Measurements from ENCODE around the gene PRG3.

The PRG3 gene

GRCh38 chr11:57391539-57391938, 10.6 kb upstream of the PRG3 start:
- in situ Hi-C loops (cut with HindIII; ENCODE audit: low sequenced_read_pairs), result no loop called here

- in situ Hi-C loops (cut with HindIII; ENCODE audit: low sequenced_read_pairs), result no loop called here
These were observed 10.2 kb upstream of the PRG3 start for GRCh38 chr11:57391111-57391510.

DNA sequence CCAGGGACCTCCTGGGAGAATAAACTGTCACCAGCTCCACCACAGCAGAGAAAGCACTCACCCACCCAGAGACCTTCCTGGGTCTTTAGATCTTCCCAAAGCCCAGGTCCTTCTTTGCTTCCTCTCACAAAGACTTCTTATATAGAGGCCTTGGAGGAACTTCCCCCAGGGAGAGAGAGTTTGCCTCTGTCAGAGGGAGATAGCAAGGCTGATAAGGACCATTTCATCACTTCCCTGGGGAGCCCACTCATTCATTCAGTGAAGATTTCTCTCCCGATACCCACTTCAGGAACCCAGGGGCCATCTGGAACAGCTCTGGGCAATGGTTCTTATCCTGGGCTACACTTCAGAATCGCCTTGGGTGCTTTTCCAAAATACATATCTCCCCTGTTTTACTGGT, 9.6 kb upstream of the PRG3 start, which contains the start of gene PRG2:
PRG2 (minus strand) TSS at position 116 of the 400 bp plus-strand sequence. CDS start 706 bp downstream, outside the sequence.
- in situ Hi-C loops (cut with HindIII; ENCODE audit: low sequenced_read_pairs), result no loop called here

DNA sequence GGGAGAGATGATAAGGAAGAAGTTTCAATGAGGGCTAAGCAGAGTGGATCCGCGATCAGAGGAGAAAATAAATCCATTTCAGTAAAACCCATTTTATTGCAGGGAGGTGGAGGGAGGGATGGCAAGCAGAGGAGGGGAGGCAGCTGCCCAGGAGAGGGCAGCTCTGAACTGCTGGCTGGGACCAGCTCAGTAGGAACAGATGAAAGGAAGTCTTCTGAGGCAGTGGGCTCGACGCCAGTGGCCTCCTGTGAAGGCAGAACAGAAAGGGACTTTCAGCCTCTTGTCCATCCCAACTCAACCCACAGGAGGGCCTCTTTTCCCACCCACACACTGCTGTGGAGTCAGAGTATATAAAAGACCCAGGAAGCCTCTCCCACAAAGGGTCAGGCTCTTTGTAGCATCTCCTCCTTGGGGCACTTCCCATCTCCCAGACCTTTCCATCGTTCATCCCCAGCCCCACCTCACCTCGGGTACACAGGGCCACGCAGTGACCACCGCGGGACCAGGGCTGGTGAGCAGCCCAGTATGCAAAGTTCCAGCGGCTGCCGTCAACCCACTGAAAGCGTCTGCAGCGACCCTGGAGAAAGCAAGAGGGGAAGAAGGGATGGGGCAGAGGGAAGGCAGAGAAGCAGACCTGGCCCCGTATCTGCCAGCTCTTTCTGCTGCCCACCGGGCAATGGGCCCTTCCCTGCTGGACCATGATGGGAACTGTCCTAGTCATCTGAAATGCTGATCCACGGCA, 6.5 kb upstream of the PRG3 start:
- in situ Hi-C loops (cut with HindIII; ENCODE audit: low sequenced_read_pairs), result no loop called here

- in situ Hi-C loops (cut with HindIII; ENCODE audit: low sequenced_read_pairs), result no loop called here
These were observed 5.4 kb upstream of the PRG3 start for GRCh38 chr11:57386178-57386940.

DNA sequence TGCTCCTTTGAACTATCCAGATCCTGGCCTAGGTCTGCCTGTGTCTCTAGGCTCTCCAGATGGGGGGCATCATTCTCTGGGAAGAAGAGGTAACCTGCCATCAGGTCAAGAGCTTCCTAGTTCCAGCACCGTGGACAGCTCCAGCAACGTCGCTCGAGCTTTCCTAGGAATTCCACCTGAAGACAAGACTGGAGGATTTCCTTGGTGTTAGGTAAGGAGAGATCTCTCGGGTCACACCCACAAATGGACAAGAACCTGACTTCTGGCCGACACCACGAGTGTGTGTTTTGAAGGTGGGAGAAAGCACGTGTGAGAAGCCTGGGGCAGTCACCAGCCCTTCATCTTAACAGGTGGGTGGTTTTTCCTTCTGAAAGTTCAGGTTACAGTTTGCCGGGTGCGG, 1.2 kb downstream of the PRG3 start:
- in situ Hi-C loops (cut with HindIII; ENCODE audit: low sequenced_read_pairs), result loop anchor here (5.0 kb wide), 1 partner anchor 242 kb away; no protein-coding TSS in a partner anchor

GRCh38 chr11:57378186-57378585, 2.8 kb downstream of the PRG3 start:
- in situ Hi-C loops (cut with HindIII; ENCODE audit: low sequenced_read_pairs), result no loop called here

DNA sequence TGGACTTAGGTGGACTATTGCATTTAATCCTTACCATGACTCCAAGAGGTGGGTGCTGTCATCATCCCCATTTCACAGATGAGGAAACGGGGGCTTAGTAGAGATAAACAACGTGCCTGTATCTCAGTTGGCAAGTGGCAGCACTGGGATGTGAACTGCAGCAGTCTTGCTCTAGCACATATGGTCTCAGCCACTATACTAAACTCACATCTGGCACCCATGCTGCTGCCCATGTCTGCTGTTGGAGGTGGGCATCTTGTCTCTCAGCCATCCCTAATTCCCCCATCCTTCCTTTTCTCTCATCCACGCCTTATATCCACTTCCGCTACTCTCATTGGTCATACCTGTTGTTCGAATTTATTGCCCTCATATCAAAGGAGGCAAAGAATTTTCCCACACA, 3.8 kb downstream of the PRG3 start:
- in situ Hi-C loops (cut with HindIII; ENCODE audit: low sequenced_read_pairs), result no loop called here

DNA sequence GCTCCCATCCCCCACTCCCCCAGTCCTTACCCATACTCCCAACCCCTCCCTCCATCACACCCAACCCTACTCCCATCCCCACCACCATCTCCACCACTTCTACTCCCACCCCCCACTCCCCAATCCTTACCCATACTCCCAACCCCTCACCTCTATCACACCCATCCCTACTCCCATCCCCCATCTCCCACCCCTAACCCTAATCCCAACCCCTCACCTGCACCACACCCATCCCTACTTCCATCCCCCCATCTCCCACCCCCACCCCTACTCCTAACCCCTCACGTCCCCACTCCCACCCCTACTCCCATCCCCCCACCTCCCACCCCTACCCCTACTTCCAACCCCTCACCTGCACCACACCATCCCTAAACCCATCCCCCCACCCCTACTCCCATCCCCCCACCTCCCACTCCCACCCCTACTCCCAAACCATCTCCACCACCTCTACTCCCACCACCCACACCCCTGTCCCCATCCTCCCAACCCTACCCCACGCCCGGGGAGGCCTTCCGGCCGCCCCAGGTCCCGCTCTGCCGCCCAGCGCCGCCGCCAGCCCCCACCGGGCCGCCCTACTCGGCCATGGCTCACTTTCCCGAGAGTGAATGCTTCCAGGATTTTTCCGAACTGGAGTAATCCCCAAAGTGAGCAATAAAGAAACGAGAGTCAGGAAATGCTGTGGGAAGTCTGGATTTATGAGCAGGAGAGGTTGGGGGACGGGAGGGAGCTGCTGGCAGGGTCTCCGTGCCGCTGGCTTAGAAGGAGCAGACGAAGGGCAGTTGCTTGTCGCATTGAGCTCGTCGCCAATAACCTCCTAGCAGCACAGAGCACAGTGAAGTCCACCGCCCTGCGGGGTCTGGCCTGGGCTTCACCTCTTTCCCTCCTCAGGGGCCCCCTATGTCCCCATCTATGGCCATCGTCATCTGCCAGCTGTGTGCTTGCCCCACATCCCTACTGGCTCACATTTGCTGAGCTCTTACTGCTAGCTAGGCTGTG, 4.6 kb downstream of the PRG3 start:
- in situ Hi-C loops (cut with HindIII; ENCODE audit: low sequenced_read_pairs), result no loop called here

DNA sequence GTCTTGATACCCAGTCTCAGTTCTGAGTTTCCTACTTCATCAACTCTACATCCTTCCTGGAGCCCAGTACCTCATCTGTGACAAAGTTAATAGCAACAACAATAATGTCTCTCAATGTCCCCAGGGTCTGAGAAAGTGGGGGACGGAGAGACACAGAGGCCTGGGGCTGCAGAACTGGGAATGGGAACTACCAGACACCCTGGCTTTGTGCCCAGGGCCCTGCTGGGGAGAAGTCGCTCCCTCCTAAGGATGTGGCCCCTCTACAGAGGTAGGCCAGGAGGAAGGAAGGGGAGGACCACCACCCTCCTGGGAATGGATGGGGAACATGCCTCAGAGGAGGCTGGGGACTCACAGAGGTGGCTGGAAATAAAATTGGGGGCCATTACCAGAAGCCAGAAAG, 5.5 kb downstream of the PRG3 start:
- in situ Hi-C loops (cut with HindIII; ENCODE audit: low sequenced_read_pairs), result no loop called here

GRCh38 chr11:57374966-57375365, 6.0 kb downstream of the PRG3 start:
- in situ Hi-C loops (cut with HindIII; ENCODE audit: low sequenced_read_pairs), result no loop called here

GRCh38 chr11:57373146-57373545, 7.8 kb downstream of the PRG3 start:
- in situ Hi-C loops (cut with HindIII; ENCODE audit: low sequenced_read_pairs), result no loop called here

DNA sequence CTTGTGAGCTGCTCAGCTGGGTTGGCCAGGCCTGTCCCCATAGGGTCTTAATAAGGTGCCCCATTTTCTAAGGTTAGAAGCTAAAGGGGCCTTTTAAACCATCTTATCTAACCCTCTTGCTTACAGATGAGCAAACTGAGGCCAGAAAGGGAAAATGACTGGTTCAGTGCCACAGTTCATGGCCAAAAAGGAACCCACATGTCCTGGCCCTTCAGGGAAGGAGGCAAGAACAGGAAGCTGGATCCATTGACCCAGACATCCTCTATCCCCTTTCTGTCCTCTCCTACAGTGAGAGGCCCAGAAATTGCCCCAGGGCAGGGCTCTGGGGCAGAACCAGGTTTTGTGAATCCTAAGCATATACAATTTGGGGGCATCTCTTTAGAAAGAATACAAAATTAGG, 10.0 kb downstream of the PRG3 start:
- in situ Hi-C loops (cut with HindIII; ENCODE audit: low sequenced_read_pairs), result no loop called here

- in situ Hi-C loops (cut with HindIII; ENCODE audit: low sequenced_read_pairs), result no loop called here
These were observed 10.7 kb downstream of the PRG3 start for GRCh38 chr11:57370251-57370650.

- in situ Hi-C loops (cut with HindIII; ENCODE audit: low sequenced_read_pairs), result no loop called here
These were observed 12.1 kb downstream of the PRG3 start for GRCh38 chr11:57368845-57369232.

DNA sequence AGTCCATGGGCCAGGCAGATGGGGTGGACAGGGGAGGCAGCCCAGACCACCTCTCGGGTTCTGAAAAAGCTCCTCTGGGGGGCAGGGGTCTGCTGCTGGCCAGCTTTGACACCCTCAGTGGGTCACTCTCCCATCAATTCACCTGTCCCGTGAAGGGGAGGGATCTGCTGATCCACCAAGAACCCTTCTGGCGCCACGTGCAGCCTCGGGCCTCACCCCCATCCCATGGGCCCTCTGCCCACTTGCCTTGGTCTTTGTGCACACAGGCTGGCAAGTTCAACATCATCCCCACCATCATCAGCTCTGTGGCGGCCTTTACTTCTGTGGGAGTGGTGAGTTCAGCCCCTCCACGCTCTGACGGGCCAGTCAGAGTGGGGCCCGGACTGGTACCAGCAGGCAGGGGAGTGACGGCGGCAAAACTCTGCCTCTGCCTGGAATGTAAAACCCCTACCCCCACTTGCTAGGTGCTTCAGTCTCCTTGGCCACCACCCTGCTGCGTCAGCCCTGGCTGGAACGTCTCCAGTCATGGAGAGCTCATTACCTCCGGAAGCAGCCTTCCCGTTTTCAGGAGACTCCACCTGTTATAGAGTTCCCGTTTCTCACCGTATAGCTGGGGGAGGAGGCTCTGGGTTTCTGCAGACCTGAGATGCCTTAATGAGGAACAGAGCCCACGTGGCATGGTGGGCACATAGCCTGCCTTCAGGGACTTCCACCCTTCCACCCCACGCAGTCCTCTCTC, 12.7 kb downstream of the PRG3 start:
- in situ Hi-C loops (cut with HindIII; ENCODE audit: low sequenced_read_pairs), result no loop called here

DNA sequence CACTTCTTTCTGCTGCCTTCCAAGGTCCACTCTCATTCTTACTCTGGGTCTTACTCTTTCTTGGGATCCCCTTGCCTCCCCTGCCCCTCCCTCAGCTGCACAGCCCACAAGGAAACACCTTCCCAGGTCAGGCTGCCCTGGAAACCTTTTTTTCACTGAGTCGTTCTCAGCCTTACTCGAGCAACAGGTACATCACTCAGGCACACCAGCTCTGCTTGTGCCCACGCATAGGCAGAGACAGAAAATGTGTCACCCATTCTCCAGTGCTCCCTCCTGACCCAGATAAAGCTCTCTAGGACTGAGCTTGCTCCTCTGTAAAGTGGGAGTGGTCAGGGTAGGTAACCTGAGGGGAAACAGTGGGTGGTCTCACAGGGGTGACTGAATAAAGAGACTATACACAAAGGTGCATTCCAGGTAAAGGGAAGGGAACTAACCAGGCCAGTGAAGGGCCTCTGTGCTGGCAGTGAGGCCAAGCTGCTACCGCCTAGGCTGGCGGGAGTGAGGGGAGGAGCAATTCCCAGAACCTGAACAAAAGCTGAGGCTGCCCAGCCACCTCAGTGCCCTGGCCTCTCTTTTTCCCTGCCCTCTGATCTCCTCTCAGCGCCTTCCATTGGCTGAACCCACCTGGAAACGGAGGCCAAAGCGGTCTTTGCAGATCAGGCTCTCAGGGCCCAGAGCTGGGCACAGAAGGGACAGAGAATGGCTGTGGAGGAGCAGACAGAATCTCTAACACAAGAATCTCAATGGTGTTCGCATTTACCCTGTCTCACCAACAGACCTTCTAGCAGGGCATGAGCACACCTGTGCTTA, 15.9 kb downstream of the PRG3 start:
- in situ Hi-C loops (cut with HindIII; ENCODE audit: low sequenced_read_pairs), result no loop called here

DNA sequence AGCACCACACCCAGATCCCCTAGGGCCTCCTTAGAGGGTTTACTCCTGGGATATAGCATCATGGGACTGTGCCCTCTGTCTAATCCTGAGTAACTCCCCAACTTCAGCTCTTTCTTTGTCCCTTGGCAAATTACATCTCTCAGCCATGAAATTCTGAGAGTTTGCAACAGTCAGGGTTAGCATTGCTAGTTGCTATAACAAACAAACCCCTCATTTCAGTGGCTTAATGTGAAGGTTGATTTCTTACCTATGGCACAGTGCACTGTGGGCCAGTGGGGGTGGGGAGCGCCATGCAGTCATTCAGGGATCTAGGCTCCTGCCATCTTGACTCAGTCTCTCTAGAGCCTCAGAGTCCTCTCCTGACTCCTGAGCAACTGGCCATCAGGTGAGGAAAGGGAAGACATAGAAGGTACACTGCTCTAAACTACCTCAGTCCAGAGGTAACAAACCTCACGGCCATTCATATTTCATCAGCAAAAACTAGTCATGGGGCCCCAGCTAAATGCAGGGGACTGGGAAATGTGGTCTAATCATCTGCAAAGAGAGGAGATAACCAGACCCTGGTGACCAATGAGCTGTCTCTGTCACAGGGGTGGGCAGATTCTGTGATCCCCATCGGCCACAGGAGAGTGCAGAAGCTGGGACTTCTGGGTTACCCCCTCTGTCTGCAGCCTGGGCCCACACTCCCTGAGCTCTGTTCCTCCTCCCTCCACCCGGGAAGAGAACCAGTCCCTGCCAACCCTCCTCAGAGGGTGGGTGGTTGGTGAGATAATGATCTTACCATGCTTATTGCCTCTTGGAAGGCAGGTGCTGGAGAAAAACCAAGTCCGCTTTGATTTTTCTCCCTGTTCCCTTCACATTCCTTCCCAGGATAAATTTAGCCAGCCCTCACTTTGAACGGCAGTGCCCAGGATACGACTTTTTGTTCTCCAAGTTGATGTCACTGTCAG, 17.5 kb downstream of the PRG3 start:
- in situ Hi-C loops (cut with HindIII; ENCODE audit: low sequenced_read_pairs), result no loop called here

All from endothelial cell of hepatic sinusoid (primary cell).